Motor neuron (in vitro differentiated cells): ENCODE measurements around the gene PTGES2. TPM values are rescaled to one million over a fixed set of nuclear protein-coding genes. Genes with fewer than 3 reads are reported as not detected.

Experiments
- ATAC-seq, 8 experiments: fragments of 200-7000 bp; cut with Tn5 transposase; replicated peaks in 6 of 8; 2 replicates each; pipeline ENCODE4 v1.8.0; 2021; ENCODE audit warnings: mild to moderate bottlenecking in 8 of 8, moderate library complexity in 8 of 8
- H3K27ac ChIP-seq, 2 donors: fragments of 250-450 bp; sonication (Bioruptor Pico); 2 replicates each; pipeline ENCODE4 v1.9.0; 2021; ENCODE audit warnings: antibody characterized with exemption in 2 of 2, mild to moderate bottlenecking in 2 of 2, moderate library complexity in 1 of 2
- H3K4me1 ChIP-seq, 2 donors: fragments of 250-450 bp; sonication (Bioruptor Pico); replicated peaks in 1 of 2; 2 replicates each; pipeline ENCODE4 v1.6.1; 2021; ENCODE audit warnings: antibody characterized with exemption in 2 of 2, mild to moderate bottlenecking in 2 of 2, moderate library complexity in 1 of 2
- H3K4me3 ChIP-seq, 5 donors: fragments of 250-450 bp; sonication (Bioruptor Pico); 2 replicates each; pipeline ENCODE4 v1.9.0; 2021; ENCODE audit warnings: antibody characterized with exemption in 5 of 5, mild to moderate bottlenecking in 5 of 5, moderate library complexity in 4 of 5
- WGBS, 10 experiments: fragments of 450-650 bp; shearing (Covaris generic); methylation state at CpG; one replicate each; pipeline ENCODE4 v1.0.0; 2022; 5-methylcytosine and 5-hydroxymethylcytosine counted together
- in situ Hi-C, 9 experiments: fragments of 400-800 bp; cut with MboI; loops; one replicate each; pipeline ENCODE4 v1.15.0; 2021; ENCODE audit warnings: low sequenced_read_pairs in 9 of 9, low pct_unique_long_range_greater_than_20kb in 2 of 9; ENCODE audit not compliant: unreplicated experiment in 9 of 9
- total RNA-seq, 8 experiments: library from RNA; unstranded; fragments of 300-600 nt; gene quantifications; 2 replicates each; pipeline versions ENCODE4 v1.2.3 to v1.2.4, GENCODE V29; 2022

Gene PTGES2
- total RNA-seq, 8 experiments from 2014 or later: 42.6 to 111 (median 50.9) TPM

GRCh38 chr9:128127990-128128835 lies 684 bp upstream of the PTGES2 start:
- in situ Hi-C loops: no loop called here
- ATAC-seq: peak; percentile 74 to 82 (median 80)

GRCh38 chr9:128125580-128126354 lies 1.8 kb downstream of the PTGES2 start:
- 60 to 100% (median 75%) methylated on average over 1 to 3 of the region's 10 CpGs; no CpG with 5 or more reads in 6 of the 10 experiments for WGBS, 10 experiments
- no peak for ATAC-seq
- Histone ChIP-seq H3K27ac (no peak overlapping the region), H3K4me1 (peaks cover 14 to 21% of the 10 kb centered on the region in 2 donors), H3K4me3 (peak overlapping the region in 3 of 5 donors; percentile 4 to 96 (median 55))
- in situ Hi-C loops: no loop called here

More at GRCh38 chr9:128127990-128128835, 684 bp upstream of the PTGES2 start:
- H3K4me3 ChIP-seq: peak overlapping the region; percentile 54 to 96 (median 71)
- H3K4me1 ChIP-seq: peaks cover 24 to 32% of the 10 kb centered on the region in 2 donors
- WGBS, 10 experiments: 0 to 19% (median 1%) methylated on average over 6 to 16 of the region's 82 CpGs; no CpG with 5 or more reads in 5 of the 10 experiments
- peak overlapping the region; percentile 97 to 98 for H3K27ac ChIP-seq

- Histone ChIP-seq H3K4me1 (peaks cover 14 to 21% of the 10 kb centered on the region in 2 donors), H3K4me3 (no peak overlapping the region), H3K27ac (no peak overlapping the region)
- in situ Hi-C loops: no loop called here
- 60 to 100% (median 82%) methylated on average over 1 to 7 of the region's 16 CpGs; no CpG with 5 or more reads in 2 of the 10 experiments for WGBS, 10 experiments
- ATAC-seq: peak in 2 of 8 experiments; percentile 2
Observed at GRCh38 chr9:128124873-128125579, 2.5 kb downstream of the PTGES2 start.

GRCh38 chr9:128124451-128124850 lies 3.1 kb downstream of the PTGES2 start:
- 93 to 95% (median 95%) methylated on average over 4 to 8 of the region's 8 CpGs; no CpG with 5 or more reads in 7 of the 10 experiments for WGBS, 10 experiments
- in situ Hi-C loops: no loop called here
- no peak overlapping the region for H3K27ac ChIP-seq

GRCh38 chr9:128123451-128124080 lies 4.0 kb downstream of the PTGES2 start:
- no peak overlapping the region for H3K4me3 ChIP-seq
- in situ Hi-C loops: no loop called here
- H3K4me1 ChIP-seq: peaks cover 9 to 13% of the 10 kb centered on the region in 2 donors
- H3K27ac ChIP-seq: no peak overlapping the region
- 94 to 100% (median 100%) methylated on average over 1 to 6 of the region's 21 CpGs; no CpG with 5 or more reads in 7 of the 10 experiments for WGBS, 10 experiments
- ATAC-seq: no peak

More at GRCh38 chr9:128124451-128124850, 3.1 kb downstream of the PTGES2 start:
- H3K4me1 ChIP-seq: peaks cover 14 to 19% of the 10 kb centered on the region in 2 donors
- no peak for ATAC-seq
- H3K4me3 ChIP-seq: no peak overlapping the region

- ATAC-seq: no peak
- Histone ChIP-seq H3K27ac (no peak overlapping the region), H3K4me3 (no peak overlapping the region), H3K4me1 (peaks cover 9 to 13% of the 10 kb centered on the region in 2 donors)
- 96 to 100% (median 99%) methylated on average over 3 to 9 of the region's 24 CpGs; no CpG with 5 or more reads in 6 of the 10 experiments for WGBS, 10 experiments
- in situ Hi-C loops: no loop called here
Observed at GRCh38 chr9:128122809-128123175, 4.7 kb downstream of the PTGES2 start.

GRCh38 chr9:128121924-128122808 lies 5.4 kb downstream of the PTGES2 start:
- 60 to 100% (median 87%) methylated on average over 1 to 10 of the region's 27 CpGs; no CpG with 5 or more reads in 4 of the 10 experiments for WGBS, 10 experiments
- Histone ChIP-seq H3K27ac (no peak overlapping the region), H3K4me3 (no peak overlapping the region), H3K4me1 (peaks cover 9 to 13% of the 10 kb centered on the region in 2 donors)
- in situ Hi-C loops: no loop called here
- ATAC-seq: no peak

- H3K4me3 ChIP-seq: no peak overlapping the region
- in situ Hi-C loops: no loop called here
- 100% methylated on average over 3 of the region's 5 CpGs; no CpG with 5 or more reads in 9 of the 10 experiments for WGBS, 10 experiments
- H3K27ac ChIP-seq: no peak overlapping the region
- peaks cover 8 to 9% of the 10 kb centered on the region in 2 donors for H3K4me1 ChIP-seq
- no peak for ATAC-seq
Observed at GRCh38 chr9:128121466-128121810, 6.1 kb downstream of the PTGES2 start.

- Histone ChIP-seq H3K4me3 (no peak overlapping the region), H3K4me1 (peaks cover 4% of the 10 kb centered on the region in 2 donors), H3K27ac (no peak overlapping the region)
- in situ Hi-C loops: no loop called here
- 80 to 96% (median 86%) methylated on average over 1 to 7 of the region's 29 CpGs; no CpG with 5 or more reads in 5 of the 10 experiments for WGBS, 10 experiments
- no peak for ATAC-seq
Observed at GRCh38 chr9:128120741-128121465, 6.6 kb downstream of the PTGES2 start.

- in situ Hi-C loops: no loop called here
- H3K4me1 ChIP-seq: no peaks in the 10 kb centered on the region
- no peak for ATAC-seq
- H3K4me3 ChIP-seq: no peak overlapping the region
- H3K27ac ChIP-seq: no peak overlapping the region
- WGBS, 10 experiments: 70 to 94% (median 90%) methylated on average over 2 to 8 of the region's 20 CpGs; no CpG with 5 or more reads in 4 of the 10 experiments
Observed at GRCh38 chr9:128120061-128120740, 7.3 kb downstream of the PTGES2 start.
